ENCODE measurements around the gene SFPQ. TPM values are rescaled to one million over a fixed set of nuclear protein-coding genes. Genes with fewer than 3 reads are reported as not detected.

The SFPQ gene
- total and polyA plus RNA-seq, 2 experiments from 2014 or later, result 170 to 183 TPM

GRCh38 chr1:35201631-35202030 is 8.7 kb upstream of the SFPQ start:
- Histone ChIP-seq H3K4me1 (ENCODE audit: insufficient read depth) (no peaks in the 10 kb centered on the region), H4K20me1 (ENCODE audit: insufficient read depth, poor library complexity, severe bottlenecking) (no peaks in the 10 kb centered on the region), H3K4me2 (no peak overlapping the region), H3K9me2 (replicated peaks; ENCODE audit: insufficient read depth) (no peaks in the 10 kb centered on the region), H3K27me3 (no peaks in the 10 kb centered on the region), H3K9me3 (ENCODE audit: low read depth) (no peaks in the 10 kb centered on the region), H3K79me2 (no peaks in the 10 kb centered on the region), H3K4me3 (no peak overlapping the region), H2AFZ (no peak overlapping the region), H3K36me3 (replicated peaks; ENCODE audit: insufficient read depth, low read depth) (no peaks in the 10 kb centered on the region), H3K27ac (no peak overlapping the region)
- DNase-seq (ENCODE audit: low spot score), result no peak
- TF ChIP-seq EZH2phosphoT487 (IDR thresholded peaks at IDR 0.05; ENCODE audit: low read depth, severe bottlenecking, unreplicated experiment) (no peak), EZH2 (IDR thresholded peaks at IDR 0.05; ENCODE audit: borderline replicate concordance) (no peak), CTCF (IDR thresholded peaks at IDR 0.05; ENCODE audit: poor library complexity) (no peak)
- WGBS (ENCODE audit: low lambda C conversion rate, missing lambda C conversion rate), result 41% methylated on average over 2 of the region's 2 CpGs

- Histone ChIP-seq H3K36me3 (replicated peaks; ENCODE audit: insufficient read depth, low read depth) (peaks cover 4% of the 10 kb centered on the region), H4K20me1 (ENCODE audit: insufficient read depth, poor library complexity, severe bottlenecking) (peaks cover 46% of the 10 kb centered on the region)
Observed at GRCh38 chr1:35192056-35192852, 691 bp downstream of the SFPQ start.

GRCh38 chr1:35191429-35192055 is 1.4 kb downstream of the SFPQ start:
- H3K9me2 ChIP-seq (replicated peaks; ENCODE audit: insufficient read depth), result no peaks in the 10 kb centered on the region
- peak overlapping the region; percentile 91 for H3K4me2 ChIP-seq
- H3K9me3 ChIP-seq (ENCODE audit: low read depth), result no peaks in the 10 kb centered on the region
- no peak overlapping the region for H3K27ac ChIP-seq
- H3K36me3 ChIP-seq (replicated peaks; ENCODE audit: insufficient read depth, low read depth), result peaks cover 4% of the 10 kb centered on the region
- peaks cover 53% of the 10 kb centered on the region for H4K20me1 ChIP-seq (ENCODE audit: insufficient read depth, poor library complexity, severe bottlenecking)
- DNase-seq (ENCODE audit: low spot score), result no peak
- peak overlapping the region; percentile 100 for H3K4me3 ChIP-seq
- H3K79me2 ChIP-seq, result peaks cover 63% of the 10 kb centered on the region
- WGBS (ENCODE audit: low lambda C conversion rate, missing lambda C conversion rate), result under 1% methylated on average over 25 of the region's 25 CpGs
- H2AFZ ChIP-seq, result no peak overlapping the region
- H3K4me1 ChIP-seq (ENCODE audit: insufficient read depth), result peaks cover 37% of the 10 kb centered on the region
- no peaks in the 10 kb centered on the region for H3K27me3 ChIP-seq
- TF ChIP-seq EZH2phosphoT487 (IDR thresholded peaks at IDR 0.05; ENCODE audit: low read depth, severe bottlenecking, unreplicated experiment), result no peak
- no peak for TF ChIP-seq CTCF (IDR thresholded peaks at IDR 0.05; ENCODE audit: poor library complexity)
- TF ChIP-seq EZH2 (IDR thresholded peaks at IDR 0.05; ENCODE audit: borderline replicate concordance), result no peak

More at GRCh38 chr1:35192056-35192852, 691 bp downstream of the SFPQ start:
- Histone ChIP-seq H3K27ac (peak overlapping the region; percentile 95), H3K9me3 (ENCODE audit: low read depth) (no peaks in the 10 kb centered on the region), H3K9me2 (replicated peaks; ENCODE audit: insufficient read depth) (no peaks in the 10 kb centered on the region), H3K4me1 (ENCODE audit: insufficient read depth) (peaks cover 30% of the 10 kb centered on the region), H3K27me3 (no peaks in the 10 kb centered on the region), H3K4me2 (peak overlapping the region; percentile 50), H2AFZ (peak overlapping the region; percentile 53), H3K79me2 (peaks cover 56% of the 10 kb centered on the region), H3K4me3 (peak overlapping the region; percentile 100)
- peak; percentile 4 for TF ChIP-seq CTCF (IDR thresholded peaks at IDR 0.05; ENCODE audit: poor library complexity)
- no peak for TF ChIP-seq EZH2 (IDR thresholded peaks at IDR 0.05; ENCODE audit: borderline replicate concordance)
- no peak for TF ChIP-seq EZH2phosphoT487 (IDR thresholded peaks at IDR 0.05; ENCODE audit: low read depth, severe bottlenecking, unreplicated experiment)
- under 1% methylated on average over 61 of the region's 94 CpGs for WGBS (ENCODE audit: low lambda C conversion rate, missing lambda C conversion rate)
- peak; percentile 94 for DNase-seq (ENCODE audit: low spot score)
